ENCODE data around the gene SLC25A46. TPM values are rescaled to one million over a fixed set of nuclear protein-coding genes. Genes with fewer than 3 reads are reported as not detected.
A peak's percentile ranks its signal among the peaks of the same experiment; 100 is the strongest.

The SLC25A46 gene
- total and polyA plus RNA-seq, 2 donors: 29.6 to 114 TPM

GRCh38 chr5:110734101-110734500, 4.7 kb upstream of the SLC25A46 start:
- no peak for DNase-seq (ENCODE audit: extremely low spot score)
- Histone ChIP-seq H3K4me1 (ENCODE audit: insufficient read depth) (no peaks in the 10 kb centered on the region), H3K4me3 (ENCODE audit: low read depth, low read length) (no peak overlapping the region), H3K27ac (ENCODE audit: low read depth) (no peak overlapping the region), H3K36me3 (ENCODE audit: insufficient read depth) (no peaks in the 10 kb centered on the region)
- 92% methylated on average over 2 of the region's 2 CpGs for WGBS

- Histone ChIP-seq H3K27ac (ENCODE audit: low read depth) (no peak overlapping the region), H3K36me3 (ENCODE audit: insufficient read depth) (no peaks in the 10 kb centered on the region), H3K4me1 (ENCODE audit: insufficient read depth) (no peaks in the 10 kb centered on the region), H3K4me3 (ENCODE audit: low read depth, low read length) (no peak overlapping the region)
- WGBS: 24% methylated on average over 1 of the region's 1 CpG
- DNase-seq (ENCODE audit: extremely low spot score): no peak
These were observed 3.3 kb upstream of the SLC25A46 start for GRCh38 chr5:110735556-110735955.

DNA sequence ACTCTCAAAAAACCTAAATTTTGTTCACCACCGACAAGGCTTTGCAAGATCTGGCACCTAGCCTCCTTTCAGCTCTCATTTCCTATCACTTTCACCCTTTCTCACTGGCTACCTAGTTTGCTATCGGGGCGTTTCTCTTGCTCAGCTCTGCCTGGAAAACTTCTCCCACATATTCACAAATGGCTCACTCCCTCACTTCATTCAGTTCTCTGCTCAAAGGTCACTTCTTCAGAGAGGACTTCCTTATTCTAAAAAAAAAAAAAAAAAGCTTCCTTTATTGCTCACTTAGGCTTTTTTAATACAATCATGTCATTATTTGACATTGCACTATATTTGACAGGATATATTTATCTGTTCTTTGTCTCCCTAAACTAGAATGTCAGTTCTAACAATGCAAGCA, 2.1 kb upstream of the SLC25A46 start:
- Histone ChIP-seq H3K4me3 (ENCODE audit: low read depth, low read length) (no peak overlapping the region), H3K27ac (ENCODE audit: low read depth) (no peak overlapping the region), H3K36me3 (ENCODE audit: insufficient read depth) (no peaks in the 10 kb centered on the region), H3K4me1 (ENCODE audit: insufficient read depth) (no peaks in the 10 kb centered on the region)
- whole genome bisulfite sequencing: 65% methylated on average over 3 of the region's 3 CpGs
- no peak for DNase-seq (ENCODE audit: extremely low spot score)

GRCh38 chr5:110738503-110738811, 350 bp upstream of the SLC25A46 start:
- H3K4me1 ChIP-seq (ENCODE audit: insufficient read depth): no peaks in the 10 kb centered on the region
- DNase-seq (ENCODE audit: extremely low spot score): no peak
- H3K27ac ChIP-seq (ENCODE audit: low read depth): no peak overlapping the region
- under 1% methylated on average over 14 of the region's 14 CpGs for WGBS
- H3K4me3 ChIP-seq (ENCODE audit: low read depth, low read length): peak overlapping the region; percentile 96
- H3K36me3 ChIP-seq (ENCODE audit: insufficient read depth): no peaks in the 10 kb centered on the region

- no peak overlapping the region for H3K4me3 ChIP-seq (ENCODE audit: low read depth, low read length)
- H3K4me1 ChIP-seq (ENCODE audit: insufficient read depth): no peaks in the 10 kb centered on the region
- H3K36me3 ChIP-seq (ENCODE audit: insufficient read depth): no peaks in the 10 kb centered on the region
- DNase-seq (ENCODE audit: extremely low spot score): no peak
- no peak overlapping the region for H3K27ac ChIP-seq (ENCODE audit: low read depth)
- WGBS: 59% methylated on average over 8 of the region's 8 CpGs
These were observed 13.3 kb downstream of the SLC25A46 start for GRCh38 chr5:110751902-110752762.

DNA sequence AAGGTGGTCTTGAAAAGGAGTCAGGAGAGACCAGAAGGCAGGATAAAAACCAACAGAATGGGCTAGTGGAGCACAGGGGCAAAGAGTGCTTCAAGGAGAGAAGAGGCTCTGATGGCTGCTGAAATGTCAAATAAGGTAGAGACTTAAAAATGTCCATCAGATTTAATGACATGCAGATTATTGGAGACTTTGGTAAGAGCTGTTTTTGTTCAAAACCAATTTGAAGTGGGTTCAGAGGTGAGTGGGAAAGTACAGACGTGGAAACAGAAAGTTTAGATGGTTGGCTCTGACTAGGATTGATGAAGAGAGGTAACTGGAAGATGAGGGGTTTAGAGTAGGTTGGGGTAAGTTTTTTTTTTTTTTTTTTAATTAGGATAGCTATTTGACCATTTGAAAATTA, 14.1 kb downstream of the SLC25A46 start:
- H3K36me3 ChIP-seq (ENCODE audit: insufficient read depth): no peaks in the 10 kb centered on the region
- no peak overlapping the region for H3K4me3 ChIP-seq (ENCODE audit: low read depth, low read length)
- 85% methylated on average over 1 of the region's 1 CpG for WGBS
- no peak overlapping the region for H3K27ac ChIP-seq (ENCODE audit: low read depth)
- H3K4me1 ChIP-seq (ENCODE audit: insufficient read depth): no peaks in the 10 kb centered on the region
- DNase-seq (ENCODE audit: extremely low spot score): no peak

GRCh38 chr5:110753600-110753999, 14.8 kb downstream of the SLC25A46 start:
- Histone ChIP-seq H3K36me3 (ENCODE audit: insufficient read depth) (no peaks in the 10 kb centered on the region), H3K4me3 (ENCODE audit: low read depth, low read length) (no peak overlapping the region), H3K27ac (ENCODE audit: low read depth) (no peak overlapping the region), H3K4me1 (ENCODE audit: insufficient read depth) (no peaks in the 10 kb centered on the region)
- DNase-seq (ENCODE audit: extremely low spot score): no peak
- 86% methylated on average over 2 of the region's 2 CpGs for WGBS

GRCh38 chr5:110754181-110754580, 15.4 kb downstream of the SLC25A46 start:
- H3K4me1 ChIP-seq (ENCODE audit: insufficient read depth): no peaks in the 10 kb centered on the region
- DNase-seq (ENCODE audit: extremely low spot score): no peak
- no peaks in the 10 kb centered on the region for H3K36me3 ChIP-seq (ENCODE audit: insufficient read depth)
- H3K4me3 ChIP-seq (ENCODE audit: low read depth, low read length): no peak overlapping the region
- no peak overlapping the region for H3K27ac ChIP-seq (ENCODE audit: low read depth)

- Histone ChIP-seq H3K4me3 (ENCODE audit: low read depth, low read length) (no peak overlapping the region), H3K36me3 (ENCODE audit: insufficient read depth) (peaks cover under 1% of the 10 kb centered on the region), H3K27ac (ENCODE audit: low read depth) (no peak overlapping the region), H3K4me1 (ENCODE audit: insufficient read depth) (no peaks in the 10 kb centered on the region)
- no peak for DNase-seq (ENCODE audit: extremely low spot score)
- WGBS: 51% methylated on average over 4 of the region's 4 CpGs
These were observed 18.4 kb downstream of the SLC25A46 start for GRCh38 chr5:110757118-110757729.

GRCh38 chr5:110760158-110760557, 21.4 kb downstream of the SLC25A46 start:
- Histone ChIP-seq H3K27ac (ENCODE audit: low read depth) (no peak overlapping the region), H3K4me1 (ENCODE audit: insufficient read depth) (no peaks in the 10 kb centered on the region), H3K4me3 (ENCODE audit: low read depth, low read length) (no peak overlapping the region), H3K36me3 (ENCODE audit: insufficient read depth) (peaks cover 2% of the 10 kb centered on the region)
- no peak for DNase-seq (ENCODE audit: extremely low spot score)
- WGBS: 90% methylated on average over 1 of the region's 1 CpG

DNA sequence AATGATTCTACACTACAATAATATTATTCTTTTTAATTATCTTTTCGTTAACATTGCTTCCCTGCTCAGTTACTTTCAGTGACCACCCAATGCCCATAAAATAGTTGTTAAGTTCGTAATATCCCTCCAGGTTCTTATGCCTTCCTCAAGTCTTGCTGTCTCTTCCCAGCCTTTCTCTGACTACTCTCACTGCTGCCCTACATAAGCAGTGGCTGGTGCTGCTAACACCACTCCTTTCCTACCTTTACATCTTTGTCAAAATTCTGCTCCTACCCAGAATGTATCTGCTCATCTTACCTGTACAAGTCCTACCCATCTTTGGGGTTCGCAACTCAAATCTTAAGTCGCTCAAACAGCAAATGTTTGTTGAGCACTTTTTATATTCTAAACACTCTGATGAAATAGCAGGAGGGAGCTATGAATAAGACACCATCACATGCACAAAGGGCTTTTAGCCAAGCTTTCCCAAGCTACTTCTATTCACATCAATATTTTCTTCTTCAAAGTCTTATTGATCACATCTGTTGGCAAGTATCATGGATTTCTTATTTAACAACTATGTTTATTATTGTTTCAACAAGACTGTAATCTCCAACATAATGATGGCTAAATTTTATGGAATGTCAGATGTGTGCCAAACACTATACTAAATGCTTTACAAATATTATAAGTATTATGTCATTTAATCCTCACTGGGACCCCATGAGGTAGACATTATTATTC, 29.5 kb downstream of the SLC25A46 start:
- no peak for DNase-seq (ENCODE audit: extremely low spot score)
- 74% methylated on average over 4 of the region's 4 CpGs for WGBS
- H3K4me1 ChIP-seq (ENCODE audit: insufficient read depth): peaks cover 1% of the 10 kb centered on the region
- no peaks in the 10 kb centered on the region for H3K36me3 ChIP-seq (ENCODE audit: insufficient read depth)
- H3K27ac ChIP-seq (ENCODE audit: low read depth): no peak overlapping the region
- H3K4me3 ChIP-seq (ENCODE audit: low read depth, low read length): no peak overlapping the region

DNA sequence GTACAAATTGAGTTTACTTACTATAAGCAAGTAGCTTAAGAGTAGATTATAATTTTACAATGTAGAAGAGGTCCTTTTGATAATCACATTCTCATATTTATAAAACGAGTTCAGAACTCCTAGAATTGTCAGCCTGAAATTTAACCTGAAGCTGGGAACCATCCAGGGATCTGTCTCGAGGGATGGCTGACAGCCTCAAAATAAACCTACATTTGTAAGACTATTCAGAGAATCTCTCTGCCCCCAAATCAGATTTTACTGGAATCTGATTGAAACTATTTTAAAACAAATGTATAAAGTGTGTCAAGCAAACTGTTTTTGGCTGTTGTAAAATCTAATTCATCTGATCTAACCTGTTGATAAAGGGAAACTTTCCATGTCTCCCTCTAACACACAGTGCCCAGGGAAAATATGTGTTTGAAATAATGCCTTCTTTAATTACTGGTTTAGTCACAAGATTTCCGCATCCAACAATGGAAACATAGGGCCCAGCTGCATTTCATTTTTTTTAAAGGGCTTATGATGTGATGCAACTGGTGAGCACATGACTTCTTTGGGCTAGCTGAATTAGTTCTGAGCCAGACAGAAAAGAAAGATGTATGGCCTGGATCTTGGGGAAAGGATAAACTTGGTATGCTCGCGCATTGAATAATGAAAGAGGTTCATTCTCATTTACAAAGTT, 30.3 kb downstream of the SLC25A46 start:
- DNase-seq (ENCODE audit: extremely low spot score): no peak
- Histone ChIP-seq H3K4me3 (ENCODE audit: low read depth, low read length) (no peak overlapping the region), H3K27ac (ENCODE audit: low read depth) (no peak overlapping the region), H3K36me3 (ENCODE audit: insufficient read depth) (no peaks in the 10 kb centered on the region), H3K4me1 (ENCODE audit: insufficient read depth) (peaks cover 1% of the 10 kb centered on the region)
- WGBS: 45% methylated on average over 5 of the region's 5 CpGs

GRCh38 chr5:110770286-110770685, 31.5 kb downstream of the SLC25A46 start:
- Histone ChIP-seq H3K4me1 (ENCODE audit: insufficient read depth) (peaks cover 1% of the 10 kb centered on the region), H3K36me3 (ENCODE audit: insufficient read depth) (no peaks in the 10 kb centered on the region), H3K27ac (ENCODE audit: low read depth) (no peak overlapping the region), H3K4me3 (ENCODE audit: low read depth, low read length) (no peak overlapping the region)
- DNase-seq (ENCODE audit: extremely low spot score): no peak

DNA sequence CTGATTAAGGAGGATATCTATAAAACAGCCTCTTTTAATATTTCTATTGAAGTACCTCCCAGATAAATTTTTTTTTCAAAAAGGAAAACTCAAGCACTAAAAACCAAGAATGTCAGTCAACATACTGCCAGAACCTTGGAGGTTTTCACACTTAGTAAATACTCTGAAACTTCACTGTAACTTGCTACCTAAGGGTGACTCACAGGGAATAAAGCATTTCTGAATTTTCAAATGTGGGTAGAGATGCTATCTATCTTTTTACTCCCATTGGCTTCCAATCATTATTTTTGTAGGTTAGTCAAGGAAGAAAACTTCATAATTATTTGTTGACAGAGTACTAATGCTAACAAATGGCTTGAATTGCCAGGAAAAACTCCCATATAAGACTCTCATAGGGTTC, 46.1 kb downstream of the SLC25A46 start:
- no peak for DNase-seq (ENCODE audit: extremely low spot score)
- no peak overlapping the region for H3K4me3 ChIP-seq (ENCODE audit: low read depth, low read length)
- H3K36me3 ChIP-seq (ENCODE audit: insufficient read depth): no peaks in the 10 kb centered on the region
- H3K27ac ChIP-seq (ENCODE audit: low read depth): no peak overlapping the region
- H3K4me1 ChIP-seq (ENCODE audit: insufficient read depth): no peaks in the 10 kb centered on the region
